HepG2 (cell line): ENCODE data around the gene ST6GALNAC3. TPM values are rescaled to one million over a fixed set of nuclear protein-coding genes. Genes with fewer than 3 reads are reported as not detected.

Source experiments
- ATAC-seq: fragments of 200-7000 bp; cut with Tn5 transposase; 3 replicates; pipeline ENCODE4 v1.9.1; 2020; ENCODE audit warnings: mild to moderate bottlenecking, moderate library complexity
- BruUV-seq: library from RNA; stranded (reverse); fragments of 400-500 nt; replicated peaks from 2 replicates; lab custom pipeline; 2021; lab: Mats Ljungman, UMichigan
- CTCF ChIA-PET: fragments of 300-600 bp; formaldehyde crosslinking; extraction: SDS; loops from one replicate; lab custom pipeline; 2021; ENCODE audit warnings: low total read pairs, inconsistent platforms, low intra/inter-chr PET ratio; lab: Yijun Ruan, JAX
- POLR2A ChIA-PET: fragments of 350-600 bp; sonication (Branson Sonifier 250); formaldehyde crosslinking; loops from one replicate; lab custom pipeline; 2020; ENCODE audit warnings: antibody characterized with exemption, inconsistent platforms; lab: Yijun Ruan, JAX
- DNase-seq: peaks from one replicate; pipeline ENCODE4 v3.0.0-alpha.2; 2015; ENCODE audit warnings: low spot score
- FAIRE-seq: peaks from 3 replicates; lab custom pipeline; 2011; peaks lifted over from hg19 to GRCh38; lab: Jason Lieb, UNC
- H2AFZ ChIP-seq: one replicate; pipeline ENCODE4 v1.6.1; 2011; ENCODE audit warnings: low read length, inconsistent platforms
- H3K27ac ChIP-seq: fragments of 300-600 bp; 3 replicates; pipeline ENCODE4 v1.8.0; 2011; ENCODE audit warnings: mixed run types, mild to moderate bottlenecking, mixed read lengths, low read length, inconsistent platforms; ENCODE audit not compliant: insufficient read depth; ENCODE audit errors: extremely low read length
- H3K27me3 ChIP-seq, 2 experiments: fragments of 200-600 bp in 1 of 2; 2 replicates in 1 of 2; 3 replicates in 1 of 2; pipeline versions ENCODE4 v1.6.0 to v1.8.0; 2011; ENCODE audit warnings: low read length in 2 of 2, mild to moderate bottlenecking in 2 of 2, moderate library complexity in 2 of 2, inconsistent platforms in 1 of 2; ENCODE audit not compliant: insufficient read depth in 2 of 2, control insufficient read depth in 1 of 2
- H3K36me3 ChIP-seq, 2 experiments: fragments of 200-600 bp in 1 of 2; replicated peaks in 1 of 2; 2 replicates in 1 of 2; 3 replicates in 1 of 2; pipeline versions ENCODE4 v1.5.1 to v1.8.0; 2011; ENCODE audit warnings: low read length in 2 of 2, inconsistent platforms in 1 of 2; ENCODE audit not compliant: insufficient read depth in 2 of 2, control insufficient read depth in 1 of 2
- H3K4me1 ChIP-seq: 2 replicates; pipeline ENCODE4 v1.5.1; 2012; ENCODE audit warnings: low read length, inconsistent platforms; ENCODE audit not compliant: insufficient read depth
- H3K4me2 ChIP-seq: 2 replicates; pipeline ENCODE4 v1.6.0; 2011; ENCODE audit warnings: low read depth, low read length, inconsistent platforms
- H3K4me3 ChIP-seq, 3 experiments: fragments of 200-600 bp in 1 of 3; sonication (generic), shearing (Covaris generic) in 1 of 3; replicated peaks in 1 of 3; 2 replicates each; pipeline ENCODE4 v1.5.1; 2011 to 2016; ENCODE audit warnings: low read length in 3 of 3, inconsistent platforms in 2 of 3, low read depth in 2 of 3, mild to moderate bottlenecking in 2 of 3, control low read depth in 1 of 3, mixed read lengths in 1 of 3; ENCODE audit not compliant: insufficient read depth in 1 of 3
- H3K79me2 ChIP-seq: one replicate; pipeline ENCODE4 v1.6.1; 2011; ENCODE audit warnings: low read length, inconsistent platforms; ENCODE audit not compliant: insufficient read depth
- H3K9ac ChIP-seq: 2 replicates; pipeline ENCODE4 v1.6.0; 2011; ENCODE audit warnings: mild to moderate bottlenecking, low read depth, low read length, inconsistent platforms; ENCODE audit not compliant: insufficient read depth
- H3K9me3 ChIP-seq: 2 replicates; pipeline ENCODE4 v1.5.1; 2012; ENCODE audit warnings: mild to moderate bottlenecking, low read length
- H4K20me1 ChIP-seq: 2 replicates; pipeline ENCODE4 v1.6.0; 2011; ENCODE audit warnings: inconsistent platforms, mild to moderate bottlenecking, low read length, moderate library complexity; ENCODE audit not compliant: insufficient read depth
- ASH2L ChIP-seq: fragments of 300-600, 200-600 bp; sonication (generic); IDR thresholded peaks from 2 replicates; pipeline ENCODE4 v1.7.0; 2017; ENCODE audit warnings: low read depth, mild to moderate bottlenecking, moderate library complexity, mixed read lengths, low read length; ENCODE audit not compliant: insufficient read length
- BHLHE40 ChIP-seq: IDR thresholded peaks from 2 replicates; pipeline ENCODE4 v1.6.1; 2011; ENCODE audit warnings: low read length, improper control_type of control experiment
- HHEX ChIP-seq: IDR thresholded peaks from 2 replicates; pipeline ENCODE4 v1.6.1; 2016; ENCODE audit warnings: control low read depth
- MAF1 ChIP-seq: sonication (generic); formaldehyde crosslinking; IDR thresholded peaks from 2 replicates; pipeline ENCODE4 v1.5.0; 2020; ENCODE audit warnings: missing genetic modification reagents, borderline replicate concordance
- RFXAP ChIP-seq: sonication (generic); formaldehyde crosslinking; IDR thresholded peaks from 2 replicates; pipeline ENCODE4 v1.4.0; 2020; ENCODE audit warnings: missing genetic modification reagents, borderline replicate concordance
- SAP130 ChIP-seq: IDR thresholded peaks from 2 replicates; pipeline ENCODE4 v1.6.1; 2016; ENCODE audit warnings: low read depth
- SNAPC2 ChIP-seq: sonication (generic); formaldehyde crosslinking; IDR thresholded peaks from 2 replicates; pipeline ENCODE4 v1.8.1; 2022; ENCODE audit warnings: mild to moderate bottlenecking, missing genetic modification reagents
- ZNF660 ChIP-seq: sonication (generic); formaldehyde crosslinking; IDR thresholded peaks from 2 replicates; pipeline ENCODE4 v1.5.1; 2020; ENCODE audit warnings: mild to moderate bottlenecking, low read depth, missing genetic modification reagents, borderline replicate concordance
- ZNF670 ChIP-seq: sonication (generic); formaldehyde crosslinking; IDR thresholded peaks from 2 replicates; pipeline ENCODE4 v1.8.0; 2022; ENCODE audit warnings: mild to moderate bottlenecking, missing genetic modification reagents, borderline replicate concordance
- in situ Hi-C: cut with HindIII; loops from 2 replicates; pipeline ENCODE4 v1.10.0; 2017; ENCODE audit warnings: low pct_unique_long_range_greater_than_20kb; ENCODE audit not compliant: extremely low pct_ligation_motif_present
- intact Hi-C: fragments of 100-400 bp; cut with micrococcal nuclease; formaldehyde crosslinking; loops from one replicate; pipeline ENCODE4 v1.10.0; 2022; ENCODE audit not compliant: unreplicated experiment
- polyA plus RNA-seq, 8 experiments: library from polyadenylated mRNA; depleted of rRNA in 3 of 8; stranded (reverse) in 7 of 8; unstranded in 1 of 8; fragments of >200 nt; fragmentation: Illumina TruSeq in 4 of 8; extraction: Trizol in 4 of 8; gene quantifications; 2 replicates each; pipeline versions ENCODE4 v1.2.1 to v1.2.3, GENCODE V29; 2011 to 2016; ENCODE audit warnings: low read depth in 4 of 8, missing spikeins in 1 of 8, mixed read lengths in 1 of 8; ENCODE audit not compliant: insufficient read depth in 1 of 8
- total RNA-seq, 5 experiments: library from RNA; depleted of rRNA; stranded (reverse); fragments of >200 nt; fragmentation: Illumina TruSeq; extraction: Trizol; gene quantifications; 2 replicates each; pipeline ENCODE4 v1.2.3, GENCODE V29; 2016; ENCODE audit warnings: low read depth in 1 of 5
- TF ChIP-seq, protein P1 (sequence below): sonication (generic); formaldehyde crosslinking; IDR thresholded peaks from 2 replicates; pipeline ENCODE4 v1.4.0; 2020; ENCODE audit warnings: missing genetic modification reagents
- TF ChIP-seq, protein P2 (sequence below): sonication (generic); formaldehyde crosslinking; IDR thresholded peaks from 2 replicates; pipeline ENCODE4 v1.4.0; 2020; ENCODE audit warnings: low read depth, missing genetic modification reagents
- TF ChIP-seq, protein P3 (sequence below): sonication (generic); formaldehyde crosslinking; IDR thresholded peaks from 2 replicates; pipeline ENCODE4 v1.5.0; 2020; ENCODE audit warnings: mild to moderate bottlenecking, missing genetic modification reagents, moderate library complexity
- TF ChIP-seq, protein P4 (sequence below): sonication (generic); formaldehyde crosslinking; IDR thresholded peaks from 2 replicates; pipeline ENCODE4 v1.5.1; 2020; ENCODE audit warnings: mild to moderate bottlenecking, missing genetic modification reagents, moderate library complexity
- TF ChIP-seq, protein P5 (sequence below): sonication (generic); formaldehyde crosslinking; IDR thresholded peaks from 2 replicates; pipeline ENCODE4 v1.5.1; 2020; ENCODE audit warnings: mild to moderate bottlenecking, missing genetic modification reagents, moderate library complexity

The ST6GALNAC3 gene
- total and polyA plus RNA-seq, 2 of the 13 experiments (the other 11 are each of a cell fraction or from before 2014, with no cell fraction given), result not detected

DNA sequence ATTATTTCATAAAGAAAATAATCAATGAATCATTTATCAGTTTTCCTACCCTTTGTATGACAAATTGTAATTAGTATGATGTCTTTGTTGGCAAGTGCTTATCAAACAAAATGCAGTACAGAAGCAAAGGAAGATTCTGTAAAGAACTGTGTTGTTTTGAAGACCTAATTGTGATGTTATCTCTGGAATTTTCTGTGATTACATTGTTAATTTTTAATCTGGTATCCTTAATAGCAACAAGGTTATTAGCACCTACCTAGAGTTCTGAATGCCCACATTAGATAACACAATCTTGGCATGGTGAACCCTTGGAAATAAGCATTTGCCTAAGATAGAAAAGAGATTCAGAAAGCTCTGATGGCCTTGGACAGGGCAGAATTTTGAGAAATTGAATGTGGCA is 518.6 kb downstream of the ST6GALNAC3 start:
- no peak for ATAC-seq
- Histone ChIP-seq H3K4me1 (no peaks in the 10 kb centered on the region), H3K4me2 (no peak overlapping the region), H3K27me3 (no peaks in the 10 kb centered on the region), H2AFZ (no peak overlapping the region), H3K4me3 (no peak overlapping the region), H3K27ac (no peak overlapping the region), H3K9ac (no peak overlapping the region), H4K20me1 (no peaks in the 10 kb centered on the region), H3K9me3 (peaks cover 43% of the 10 kb centered on the region), H3K79me2 (no peaks in the 10 kb centered on the region), H3K36me3 (no peaks in the 10 kb centered on the region)
- no peak for DNase-seq
- in situ Hi-C loops (no loop called here), intact Hi-C loops (no loop called here)
- ChIA-PET POLR2A (no interaction called here), CTCF (no interaction called here)
- BruUV-seq, result no TSS peak
- no peak for FAIRE-seq
- TF ChIP-seq, protein P1, sequence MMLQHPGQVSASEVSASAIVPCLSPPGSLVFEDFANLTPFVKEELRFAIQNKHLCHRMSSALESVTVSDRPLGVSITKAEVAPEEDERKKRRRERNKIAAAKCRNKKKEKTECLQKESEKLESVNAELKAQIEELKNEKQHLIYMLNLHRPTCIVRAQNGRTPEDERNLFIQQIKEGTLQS, result no peak
- TF ChIP-seq, protein P2, sequence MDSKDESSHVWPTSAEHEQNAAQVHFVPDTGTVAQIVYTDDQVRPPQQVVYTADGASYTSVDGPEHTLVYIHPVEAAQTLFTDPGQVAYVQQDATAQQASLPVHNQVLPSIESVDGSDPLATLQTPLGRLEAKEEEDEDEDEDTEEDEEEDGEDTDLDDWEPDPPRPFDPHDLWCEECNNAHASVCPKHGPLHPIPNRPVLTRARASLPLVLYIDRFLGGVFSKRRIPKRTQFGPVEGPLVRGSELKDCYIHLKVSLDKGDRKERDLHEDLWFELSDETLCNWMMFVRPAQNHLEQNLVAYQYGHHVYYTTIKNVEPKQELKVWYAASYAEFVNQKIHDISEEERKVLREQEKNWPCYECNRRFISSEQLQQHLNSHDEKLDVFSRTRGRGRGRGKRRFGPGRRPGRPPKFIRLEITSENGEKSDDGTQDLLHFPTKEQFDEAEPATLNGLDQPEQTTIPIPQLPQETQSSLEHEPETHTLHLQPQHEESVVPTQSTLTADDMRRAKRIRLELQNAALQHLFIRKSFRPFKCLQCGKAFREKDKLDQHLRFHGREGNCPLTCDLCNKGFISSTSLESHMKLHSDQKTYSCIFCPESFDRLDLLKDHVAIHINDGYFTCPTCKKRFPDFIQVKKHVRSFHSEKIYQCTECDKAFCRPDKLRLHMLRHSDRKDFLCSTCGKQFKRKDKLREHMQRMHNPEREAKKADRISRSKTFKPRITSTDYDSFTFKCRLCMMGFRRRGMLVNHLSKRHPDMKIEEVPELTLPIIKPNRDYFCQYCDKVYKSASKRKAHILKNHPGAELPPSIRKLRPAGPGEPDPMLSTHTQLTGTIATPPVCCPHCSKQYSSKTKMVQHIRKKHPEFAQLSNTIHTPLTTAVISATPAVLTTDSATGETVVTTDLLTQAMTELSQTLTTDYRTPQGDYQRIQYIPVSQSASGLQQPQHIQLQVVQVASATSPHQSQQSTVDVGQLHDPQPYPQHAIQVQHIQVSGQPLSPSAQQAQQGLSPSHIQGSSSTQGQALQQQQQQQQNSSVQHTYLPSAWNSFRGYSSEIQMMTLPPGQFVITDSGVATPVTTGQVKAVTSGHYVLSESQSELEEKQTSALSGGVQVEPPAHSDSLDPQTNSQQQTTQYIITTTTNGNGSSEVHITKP (CRISPR knock-in tag), result no peak
- no peak for TF ChIP-seq ZNF660 (CRISPR knock-in tag)
- TF ChIP-seq, protein P3, sequence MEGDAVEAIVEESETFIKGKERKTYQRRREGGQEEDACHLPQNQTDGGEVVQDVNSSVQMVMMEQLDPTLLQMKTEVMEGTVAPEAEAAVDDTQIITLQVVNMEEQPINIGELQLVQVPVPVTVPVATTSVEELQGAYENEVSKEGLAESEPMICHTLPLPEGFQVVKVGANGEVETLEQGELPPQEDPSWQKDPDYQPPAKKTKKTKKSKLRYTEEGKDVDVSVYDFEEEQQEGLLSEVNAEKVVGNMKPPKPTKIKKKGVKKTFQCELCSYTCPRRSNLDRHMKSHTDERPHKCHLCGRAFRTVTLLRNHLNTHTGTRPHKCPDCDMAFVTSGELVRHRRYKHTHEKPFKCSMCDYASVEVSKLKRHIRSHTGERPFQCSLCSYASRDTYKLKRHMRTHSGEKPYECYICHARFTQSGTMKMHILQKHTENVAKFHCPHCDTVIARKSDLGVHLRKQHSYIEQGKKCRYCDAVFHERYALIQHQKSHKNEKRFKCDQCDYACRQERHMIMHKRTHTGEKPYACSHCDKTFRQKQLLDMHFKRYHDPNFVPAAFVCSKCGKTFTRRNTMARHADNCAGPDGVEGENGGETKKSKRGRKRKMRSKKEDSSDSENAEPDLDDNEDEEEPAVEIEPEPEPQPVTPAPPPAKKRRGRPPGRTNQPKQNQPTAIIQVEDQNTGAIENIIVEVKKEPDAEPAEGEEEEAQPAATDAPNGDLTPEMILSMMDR (CRISPR knock-in tag), result no peak
- TF ChIP-seq RFXAP, result no peak
- TF ChIP-seq ASH2L, result no peak
- no peak for TF ChIP-seq SAP130
- TF ChIP-seq HHEX (CRISPR knock-in tag), result no peak
- TF ChIP-seq ZNF670, result no peak
- TF ChIP-seq, protein P4, sequence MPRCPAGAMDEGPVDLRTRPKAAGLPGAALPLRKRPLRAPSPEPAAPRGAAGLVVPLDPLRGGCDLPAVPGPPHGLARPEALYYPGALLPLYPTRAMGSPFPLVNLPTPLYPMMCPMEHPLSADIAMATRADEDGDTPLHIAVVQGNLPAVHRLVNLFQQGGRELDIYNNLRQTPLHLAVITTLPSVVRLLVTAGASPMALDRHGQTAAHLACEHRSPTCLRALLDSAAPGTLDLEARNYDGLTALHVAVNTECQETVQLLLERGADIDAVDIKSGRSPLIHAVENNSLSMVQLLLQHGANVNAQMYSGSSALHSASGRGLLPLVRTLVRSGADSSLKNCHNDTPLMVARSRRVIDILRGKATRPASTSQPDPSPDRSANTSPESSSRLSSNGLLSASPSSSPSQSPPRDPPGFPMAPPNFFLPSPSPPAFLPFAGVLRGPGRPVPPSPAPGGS (CRISPR knock-in tag), result no peak
- TF ChIP-seq SNAPC2 (CRISPR knock-in tag), result no peak
- TF ChIP-seq MAF1, result no peak
- no peak for TF ChIP-seq BHLHE40
- TF ChIP-seq, protein P5, sequence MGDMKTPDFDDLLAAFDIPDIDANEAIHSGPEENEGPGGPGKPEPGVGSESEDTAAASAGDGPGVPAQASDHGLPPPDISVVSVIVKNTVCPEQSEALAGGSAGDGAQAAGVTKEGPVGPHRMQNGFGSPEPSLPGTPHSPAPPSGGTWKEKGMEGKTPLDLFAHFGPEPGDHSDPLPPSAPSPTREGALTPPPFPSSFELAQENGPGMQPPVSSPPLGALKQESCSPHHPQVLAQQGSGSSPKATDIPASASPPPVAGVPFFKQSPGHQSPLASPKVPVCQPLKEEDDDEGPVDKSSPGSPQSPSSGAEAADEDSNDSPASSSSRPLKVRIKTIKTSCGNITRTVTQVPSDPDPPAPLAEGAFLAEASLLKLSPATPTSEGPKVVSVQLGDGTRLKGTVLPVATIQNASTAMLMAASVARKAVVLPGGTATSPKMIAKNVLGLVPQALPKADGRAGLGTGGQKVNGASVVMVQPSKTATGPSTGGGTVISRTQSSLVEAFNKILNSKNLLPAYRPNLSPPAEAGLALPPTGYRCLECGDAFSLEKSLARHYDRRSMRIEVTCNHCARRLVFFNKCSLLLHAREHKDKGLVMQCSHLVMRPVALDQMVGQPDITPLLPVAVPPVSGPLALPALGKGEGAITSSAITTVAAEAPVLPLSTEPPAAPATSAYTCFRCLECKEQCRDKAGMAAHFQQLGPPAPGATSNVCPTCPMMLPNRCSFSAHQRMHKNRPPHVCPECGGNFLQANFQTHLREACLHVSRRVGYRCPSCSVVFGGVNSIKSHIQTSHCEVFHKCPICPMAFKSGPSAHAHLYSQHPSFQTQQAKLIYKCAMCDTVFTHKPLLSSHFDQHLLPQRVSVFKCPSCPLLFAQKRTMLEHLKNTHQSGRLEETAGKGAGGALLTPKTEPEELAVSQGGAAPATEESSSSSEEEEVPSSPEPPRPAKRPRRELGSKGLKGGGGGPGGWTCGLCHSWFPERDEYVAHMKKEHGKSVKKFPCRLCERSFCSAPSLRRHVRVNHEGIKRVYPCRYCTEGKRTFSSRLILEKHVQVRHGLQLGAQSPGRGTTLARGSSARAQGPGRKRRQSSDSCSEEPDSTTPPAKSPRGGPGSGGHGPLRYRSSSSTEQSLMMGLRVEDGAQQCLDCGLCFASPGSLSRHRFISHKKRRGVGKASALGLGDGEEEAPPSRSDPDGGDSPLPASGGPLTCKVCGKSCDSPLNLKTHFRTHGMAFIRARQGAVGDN (CRISPR knock-in tag), result no peak
